ENCODE results near the gene RIPPLY3.

The RIPPLY3 gene, protein sequence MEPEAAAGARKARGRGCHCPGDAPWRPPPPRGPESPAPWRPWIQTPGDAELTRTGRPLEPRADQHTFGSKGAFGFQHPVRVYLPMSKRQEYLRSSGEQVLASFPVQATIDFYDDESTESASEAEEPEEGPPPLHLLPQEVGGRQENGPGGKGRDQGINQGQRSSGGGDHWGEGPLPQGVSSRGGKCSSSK

GRCh38 chr21:37006486-37007291 is at the start of gene RIPPLY3:
RIPPLY3 (plus strand) TSS chr21:37006702; CDS start chr21:37006773, 71 bp downstream.
- DNase-seq (ENCODE audit: low read depth), result peak; percentile 37

DNA sequence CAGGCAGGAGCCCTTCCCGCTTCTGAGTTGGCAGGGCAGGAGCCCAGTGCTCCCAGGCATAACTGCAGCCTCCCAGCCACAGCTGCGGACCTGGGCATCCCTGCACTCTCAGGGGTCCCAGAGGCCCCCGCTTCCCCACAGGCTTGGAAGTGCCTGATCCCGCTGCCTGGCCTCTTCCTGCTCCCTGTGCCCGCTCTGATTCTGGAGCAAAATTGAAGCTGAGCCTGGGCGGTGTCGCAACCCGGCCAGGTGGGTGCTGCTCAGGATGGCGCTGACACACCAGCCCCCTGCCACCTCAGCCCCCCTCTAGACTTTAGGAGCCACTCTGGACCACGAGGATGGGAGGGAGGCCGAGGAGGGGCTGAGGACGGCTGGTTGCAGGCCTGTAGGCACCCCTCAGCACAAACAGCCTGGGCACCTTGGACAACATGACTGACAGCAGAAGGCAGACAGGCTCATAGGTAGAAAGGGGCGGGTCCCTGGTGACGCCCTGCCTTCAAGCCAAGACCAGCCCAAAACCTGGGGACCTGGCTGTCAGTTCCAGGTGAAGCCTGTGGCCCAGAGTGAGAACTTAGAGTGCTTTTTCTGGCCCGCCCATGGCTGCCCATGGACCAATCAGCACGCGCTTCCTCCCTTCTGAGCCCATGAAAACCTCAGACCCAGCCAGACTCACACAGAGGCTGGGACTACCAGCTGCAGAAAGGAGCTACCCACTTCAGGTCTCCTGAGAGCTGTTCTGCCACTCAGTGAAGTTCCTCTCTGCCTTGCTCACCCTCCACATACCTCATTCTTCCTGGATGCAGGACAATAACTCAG is 47.3 kb upstream of the RIPPLY3 start:
- DNase-seq (ENCODE audit: low read depth), result no peak

DNA sequence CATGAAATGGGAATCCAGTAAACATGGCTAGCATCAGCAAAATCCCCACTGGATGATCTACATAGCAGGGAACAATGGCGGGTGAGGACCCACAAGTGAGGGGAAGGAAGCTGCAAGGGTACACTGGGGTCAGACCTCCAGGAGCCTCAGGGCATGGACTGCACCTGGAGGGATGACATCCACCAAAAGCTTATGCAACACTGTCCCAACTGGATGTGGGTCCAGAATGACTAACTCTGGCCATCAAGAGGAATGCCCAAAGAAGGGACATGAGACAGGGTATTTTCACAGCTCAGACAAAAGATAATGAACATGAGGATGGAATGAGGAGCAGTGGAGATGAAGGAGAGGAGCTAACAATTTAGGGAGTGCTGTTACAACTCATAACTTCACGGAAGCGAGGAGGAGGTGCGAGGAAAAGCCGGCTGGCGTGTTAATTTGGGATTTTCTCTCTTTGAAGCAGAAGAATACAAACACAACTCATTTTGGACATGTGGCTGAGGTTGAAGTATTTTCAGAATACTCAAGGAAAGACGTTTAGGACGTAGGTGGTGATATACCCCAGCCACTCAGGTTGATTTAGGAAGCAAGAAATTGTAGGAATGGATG is 45.7 kb upstream of the RIPPLY3 start:
- DNase-seq (ENCODE audit: low read depth), result no peak

GRCh38 chr21:36962098-36962780 is 44.3 kb upstream of the RIPPLY3 start:
- no peak for DNase-seq (ENCODE audit: low read depth)

DNA sequence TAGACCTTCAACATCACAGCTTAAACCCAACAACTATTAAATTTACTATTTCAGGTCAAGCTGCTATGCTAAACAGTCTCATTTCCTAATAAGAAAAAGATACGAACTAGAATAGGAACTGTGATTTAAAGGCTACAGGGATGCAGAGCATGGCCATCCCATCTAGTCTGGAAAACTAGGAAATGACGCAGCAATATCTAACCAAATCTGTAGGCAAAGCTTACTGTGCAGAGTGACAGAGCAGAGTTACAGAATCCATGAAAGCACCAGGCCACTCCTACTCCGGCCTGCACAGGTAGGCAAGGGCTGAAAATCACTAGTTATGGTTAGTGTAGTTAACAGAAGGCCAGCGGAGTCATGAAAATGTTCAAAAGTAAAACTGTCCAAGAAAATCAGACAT is 42.1 kb upstream of the RIPPLY3 start:
- DNase-seq (ENCODE audit: low read depth), result no peak

GRCh38 chr21:36964827-36965719 is 41.4 kb upstream of the RIPPLY3 start:
- no peak for DNase-seq (ENCODE audit: low read depth)

GRCh38 chr21:36965720-36966065 is 40.8 kb upstream of the RIPPLY3 start:
- no peak for DNase-seq (ENCODE audit: low read depth)

- peak; percentile 77 for DNase-seq (ENCODE audit: low read depth)
Measured at GRCh38 chr21:36966066-36966820, 40.3 kb upstream of the RIPPLY3 start, which contains the start of gene HLCS. HLCS (minus strand) TSS chr21:36966669; CDS start chr21:36966638, 31 bp downstream.

- DNase-seq (ENCODE audit: low read depth), result peak; percentile 15
Measured at GRCh38 chr21:36966821-36967768, 39.4 kb upstream of the RIPPLY3 start.

DNA sequence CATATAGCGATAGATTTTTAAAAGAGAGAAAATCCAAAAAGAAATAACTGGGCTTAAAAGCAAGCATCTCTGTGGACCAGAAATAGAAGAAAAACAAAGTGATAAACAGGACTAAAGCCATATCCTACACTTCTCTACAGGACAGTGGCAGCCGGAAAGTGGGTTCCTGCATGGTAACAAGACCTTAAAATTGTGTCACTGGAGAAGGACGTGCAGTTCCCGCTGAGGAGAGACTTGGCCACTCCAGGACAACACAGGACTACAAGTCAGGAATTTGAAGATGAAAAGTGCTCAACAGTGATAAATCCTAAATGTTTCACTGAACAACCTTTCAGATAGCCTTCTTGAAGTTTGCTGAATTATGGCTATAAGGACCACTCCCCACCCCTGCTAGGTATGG is 38.1 kb upstream of the RIPPLY3 start:
- DNase-seq (ENCODE audit: low read depth), result no peak

DNA sequence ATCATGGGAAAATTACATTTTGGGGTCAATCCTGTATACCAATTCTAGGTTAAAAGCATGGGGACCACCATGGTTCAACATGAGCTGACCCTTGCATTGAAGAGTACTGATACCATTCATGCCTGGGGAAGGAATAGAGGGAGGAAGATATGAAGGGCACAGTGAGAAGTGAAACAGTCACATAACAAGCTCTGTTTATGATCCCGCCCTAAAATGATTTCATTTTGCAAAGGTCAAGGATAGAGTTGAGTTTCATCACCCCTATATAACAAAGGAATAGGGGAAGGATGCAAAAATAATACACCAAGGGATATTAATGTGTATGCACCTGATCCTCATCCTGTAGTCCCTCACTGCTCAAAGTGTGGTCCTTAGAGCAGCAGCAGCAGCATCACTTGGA is 37.5 kb upstream of the RIPPLY3 start:
- no peak for DNase-seq (ENCODE audit: low read depth)

- DNase-seq (ENCODE audit: low read depth), result no peak
Measured at GRCh38 chr21:36973986-36974850, 32.3 kb upstream of the RIPPLY3 start.

GRCh38 chr21:36974851-36975192 is 31.7 kb upstream of the RIPPLY3 start:
- no peak for DNase-seq (ENCODE audit: low read depth)

GRCh38 chr21:36976228-36976861 is 30.2 kb upstream of the RIPPLY3 start:
- DNase-seq (ENCODE audit: low read depth), result no peak

DNA sequence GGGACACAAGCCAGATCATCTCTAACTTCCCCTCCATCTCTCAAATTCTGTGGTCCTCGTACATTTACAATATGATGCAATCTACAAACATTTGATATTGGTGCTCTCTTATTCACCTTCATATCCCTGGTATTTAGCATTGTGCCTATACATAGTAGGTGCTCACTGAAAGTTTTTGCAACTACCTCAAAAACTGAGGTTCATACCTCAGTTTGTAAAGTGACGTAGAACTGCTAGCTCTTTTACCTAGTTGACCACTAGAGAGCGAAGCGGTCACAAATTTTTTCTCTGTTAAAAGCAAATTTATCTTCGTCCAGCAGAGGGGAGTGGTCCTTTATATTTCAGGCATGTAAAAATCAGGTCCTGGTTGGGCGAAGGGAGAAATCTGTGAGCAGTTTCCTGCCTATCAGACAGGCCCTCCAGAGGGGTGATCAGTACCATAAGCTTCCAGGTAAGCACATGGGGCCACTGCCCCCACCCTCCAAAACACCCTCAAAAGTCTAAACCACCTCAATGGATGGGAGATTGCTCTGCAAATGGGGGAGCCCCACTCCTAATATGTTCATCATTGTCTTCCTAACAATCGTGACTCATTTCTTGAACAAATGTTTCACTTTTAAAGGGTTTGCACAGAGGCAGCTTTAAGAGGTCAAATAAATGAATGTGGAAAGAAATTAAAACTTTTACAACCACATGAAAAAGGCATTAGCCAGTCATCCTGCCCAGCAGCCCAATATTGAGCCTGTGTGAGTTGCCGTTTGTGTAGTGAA is 29.4 kb upstream of the RIPPLY3 start:
- DNase-seq (ENCODE audit: low read depth), result peak; percentile 87

DNA sequence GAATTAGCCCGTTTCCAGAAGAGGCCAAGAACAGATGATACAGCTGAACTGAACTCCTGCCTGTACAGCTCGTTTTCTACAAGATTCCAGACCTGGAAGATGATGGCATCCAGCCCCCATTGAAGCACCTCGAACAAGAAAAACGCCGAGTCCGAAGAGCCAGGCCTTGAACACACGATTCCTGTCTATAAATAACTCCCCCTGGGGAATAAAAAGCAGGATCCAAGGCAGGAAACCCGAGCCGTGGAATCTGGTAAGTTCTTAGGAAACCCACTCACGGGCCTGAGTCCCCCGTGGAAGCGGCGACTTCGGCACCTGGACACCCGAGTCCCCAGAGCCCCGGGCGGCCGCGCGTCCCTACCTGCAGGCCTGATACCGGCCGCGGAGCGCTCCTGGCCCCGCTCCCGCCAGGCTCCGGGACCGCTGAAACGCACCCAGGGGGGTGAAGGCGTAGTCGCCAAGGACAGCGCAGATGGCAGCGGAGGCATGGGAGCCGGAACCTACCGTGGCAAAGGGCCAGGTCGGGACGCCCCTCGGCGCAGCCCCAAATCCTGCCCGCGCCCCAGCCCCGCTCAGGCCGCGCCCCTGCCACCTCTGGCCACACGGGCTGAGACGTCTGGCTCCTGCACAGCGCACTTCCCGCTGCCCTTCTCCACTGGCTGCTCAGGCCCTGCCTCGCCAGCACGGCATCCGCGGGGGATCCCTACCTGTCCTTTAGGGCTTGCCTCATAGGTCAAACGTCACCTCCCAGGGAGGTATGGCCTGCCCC is 26.0 kb upstream of the RIPPLY3 start:
- DNase-seq (ENCODE audit: low read depth), result peak; percentile 35

Data from ELR (cell line).